Astrocyte of the spinal cord (primary cell): ENCODE data around the gene C6orf47.

Source experiments
- DNase-seq: peaks from one replicate; pipeline ENCODE4 v3.0.0; 2011; ENCODE audit warnings: low read depth, low spot score
- H3K4me3 ChIP-seq: 2 replicates; pipeline ENCODE4 v1.5.1; 2011; ENCODE audit warnings: low read depth, mild to moderate bottlenecking, low read length, moderate library complexity
- in situ Hi-C: cut with HindIII; loops from 2 replicates; pipeline ENCODE4 v1.10.0; 2017; ENCODE audit warnings: low sequenced_read_pairs
- TF ChIP-seq, protein P1 (sequence below): IDR thresholded peaks from 2 replicates; pipeline ENCODE4 v1.5.1; 2012; ENCODE audit warnings: low read depth, mild to moderate bottlenecking, low read length, inconsistent platforms

C6orf47 gene

DNA sequence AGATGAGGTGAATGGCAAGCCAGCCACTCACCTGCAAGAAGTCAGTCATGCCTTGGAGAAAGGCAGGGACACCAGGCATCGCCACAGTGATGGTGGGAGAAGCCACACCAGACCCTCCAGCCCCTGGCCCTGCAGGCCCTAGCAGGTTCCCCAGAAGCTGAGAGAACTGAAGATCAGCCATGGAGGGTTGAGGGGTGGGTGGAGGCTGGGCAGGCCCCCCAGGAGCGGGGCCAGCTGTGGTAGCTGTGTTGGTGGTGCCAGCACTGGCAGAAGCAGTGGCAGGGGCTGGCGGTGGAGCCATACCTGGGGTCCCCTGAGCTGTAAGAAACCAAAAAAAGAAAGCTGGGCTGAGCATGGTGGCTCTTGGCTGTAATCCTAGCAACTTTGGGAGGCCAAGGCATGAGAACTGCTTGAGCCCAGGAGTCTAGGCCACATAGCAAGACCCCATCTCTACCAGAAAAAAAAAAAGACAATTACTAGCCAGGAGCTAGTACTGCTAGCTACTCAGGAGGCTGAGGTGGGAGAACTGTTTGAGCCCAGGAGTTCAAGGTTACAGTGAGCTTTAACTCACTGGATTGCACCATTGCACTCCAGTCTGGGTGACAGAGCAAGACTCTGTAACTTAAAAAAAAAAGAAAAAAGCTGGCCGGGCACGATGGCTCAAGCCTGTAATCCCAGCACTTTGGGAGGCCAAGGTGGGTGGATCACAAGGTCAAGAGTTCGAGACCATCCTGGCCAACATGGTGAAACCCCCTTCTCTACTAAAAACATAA, 17.6 kb downstream of the C6orf47 start:
- no peak for DNase-seq
- TF ChIP-seq, protein P1, sequence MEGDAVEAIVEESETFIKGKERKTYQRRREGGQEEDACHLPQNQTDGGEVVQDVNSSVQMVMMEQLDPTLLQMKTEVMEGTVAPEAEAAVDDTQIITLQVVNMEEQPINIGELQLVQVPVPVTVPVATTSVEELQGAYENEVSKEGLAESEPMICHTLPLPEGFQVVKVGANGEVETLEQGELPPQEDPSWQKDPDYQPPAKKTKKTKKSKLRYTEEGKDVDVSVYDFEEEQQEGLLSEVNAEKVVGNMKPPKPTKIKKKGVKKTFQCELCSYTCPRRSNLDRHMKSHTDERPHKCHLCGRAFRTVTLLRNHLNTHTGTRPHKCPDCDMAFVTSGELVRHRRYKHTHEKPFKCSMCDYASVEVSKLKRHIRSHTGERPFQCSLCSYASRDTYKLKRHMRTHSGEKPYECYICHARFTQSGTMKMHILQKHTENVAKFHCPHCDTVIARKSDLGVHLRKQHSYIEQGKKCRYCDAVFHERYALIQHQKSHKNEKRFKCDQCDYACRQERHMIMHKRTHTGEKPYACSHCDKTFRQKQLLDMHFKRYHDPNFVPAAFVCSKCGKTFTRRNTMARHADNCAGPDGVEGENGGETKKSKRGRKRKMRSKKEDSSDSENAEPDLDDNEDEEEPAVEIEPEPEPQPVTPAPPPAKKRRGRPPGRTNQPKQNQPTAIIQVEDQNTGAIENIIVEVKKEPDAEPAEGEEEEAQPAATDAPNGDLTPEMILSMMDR = no peak
- in situ Hi-C loops = no loop called here
- no peak overlapping the region for H3K4me3 ChIP-seq

DNA sequence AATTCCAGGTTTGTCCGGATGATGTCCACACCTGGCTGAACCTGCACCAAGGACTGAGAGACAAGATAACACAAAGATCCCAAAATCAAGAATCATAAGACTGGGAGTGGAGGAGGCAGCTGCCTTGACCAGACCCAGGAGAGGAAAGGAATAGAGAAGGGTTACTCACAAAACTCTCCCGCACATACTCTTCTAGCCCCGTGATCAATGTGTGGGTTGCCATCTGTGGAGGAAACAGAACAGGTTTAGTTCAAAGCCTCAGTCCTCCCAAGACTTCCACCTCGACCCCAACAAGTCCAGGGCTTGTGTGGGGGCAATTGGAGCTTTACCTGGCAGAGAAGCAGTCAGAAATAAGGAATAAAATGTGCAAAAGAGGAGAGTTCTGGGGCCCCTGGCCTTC, 19.2 kb downstream of the C6orf47 start:
- in situ Hi-C loops = no loop called here
- DNase-seq = no peak
- TF ChIP-seq, protein P1 = no peak
- H3K4me3 ChIP-seq = no peak overlapping the region

DNA sequence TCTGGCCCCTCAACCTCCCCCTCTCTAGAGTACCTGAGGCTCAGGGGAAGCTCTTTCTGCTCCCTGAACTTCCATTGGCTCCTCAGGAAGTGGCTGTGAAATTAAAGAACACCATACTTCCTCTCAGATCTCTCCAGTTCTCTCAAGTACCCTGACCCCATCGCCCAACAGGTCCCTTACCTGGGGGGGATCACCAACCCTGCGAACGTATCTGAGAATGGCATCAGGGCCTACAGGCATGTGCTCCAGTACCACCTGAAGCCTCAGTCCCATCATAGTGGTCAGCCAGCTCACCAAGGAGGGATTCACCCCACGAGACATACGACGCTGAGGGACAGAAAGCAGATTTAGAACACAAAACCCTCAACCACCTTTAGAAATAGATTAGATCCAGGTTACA, 20.0 kb downstream of the C6orf47 start:
- H3K4me3 ChIP-seq = no peak overlapping the region
- TF ChIP-seq, protein P1 = no peak
- no peak for DNase-seq
- in situ Hi-C loops = no loop called here

DNA sequence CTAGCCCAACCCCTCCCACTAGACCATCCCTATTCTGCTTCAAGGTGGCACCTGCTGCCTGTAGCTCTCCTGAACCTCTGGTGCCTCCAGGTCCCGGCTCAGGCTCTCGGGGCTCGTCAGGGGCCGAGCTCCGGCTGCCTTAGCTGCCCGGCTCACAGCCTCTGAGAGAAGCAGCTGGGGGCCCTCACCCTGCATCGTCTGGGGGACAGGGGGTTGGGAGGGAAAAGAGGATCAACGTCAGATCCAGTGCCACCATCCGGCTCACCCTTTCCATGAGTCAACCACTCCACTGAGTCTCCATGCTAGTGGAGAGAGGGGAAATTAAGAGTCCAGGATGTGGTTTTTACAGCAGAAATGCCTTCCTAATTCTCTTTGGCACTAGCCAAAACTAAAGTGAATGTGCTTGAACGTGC, 21.1 kb downstream of the C6orf47 start:
- no peak overlapping the region for H3K4me3 ChIP-seq
- DNase-seq = peak; percentile 64
- in situ Hi-C loops = no loop called here
- TF ChIP-seq, protein P1 = no peak

DNA sequence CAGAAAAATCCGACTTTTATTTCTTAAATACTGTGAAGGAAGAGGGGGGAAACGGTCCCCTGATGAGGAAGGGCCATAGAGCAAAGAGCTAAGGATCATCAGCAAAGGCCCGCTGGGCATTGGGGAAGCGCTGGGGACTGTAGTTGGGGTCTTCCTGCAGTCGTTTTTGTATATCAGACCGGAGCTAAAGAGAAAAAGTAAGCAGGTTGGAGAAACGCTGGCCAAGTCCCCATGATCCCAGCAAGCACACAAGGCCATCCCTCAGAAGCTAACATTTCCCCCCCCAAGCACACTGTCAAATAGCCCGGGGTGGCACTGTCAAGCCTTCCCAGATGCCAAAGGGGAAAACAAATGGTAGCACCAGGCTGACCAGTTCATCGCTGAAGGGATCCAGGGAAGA, 21.5 kb downstream of the C6orf47 start:
- TF ChIP-seq, protein P1 = no peak
- no peak for DNase-seq
- H3K4me3 ChIP-seq = no peak overlapping the region
- in situ Hi-C loops = no loop called here

DNA sequence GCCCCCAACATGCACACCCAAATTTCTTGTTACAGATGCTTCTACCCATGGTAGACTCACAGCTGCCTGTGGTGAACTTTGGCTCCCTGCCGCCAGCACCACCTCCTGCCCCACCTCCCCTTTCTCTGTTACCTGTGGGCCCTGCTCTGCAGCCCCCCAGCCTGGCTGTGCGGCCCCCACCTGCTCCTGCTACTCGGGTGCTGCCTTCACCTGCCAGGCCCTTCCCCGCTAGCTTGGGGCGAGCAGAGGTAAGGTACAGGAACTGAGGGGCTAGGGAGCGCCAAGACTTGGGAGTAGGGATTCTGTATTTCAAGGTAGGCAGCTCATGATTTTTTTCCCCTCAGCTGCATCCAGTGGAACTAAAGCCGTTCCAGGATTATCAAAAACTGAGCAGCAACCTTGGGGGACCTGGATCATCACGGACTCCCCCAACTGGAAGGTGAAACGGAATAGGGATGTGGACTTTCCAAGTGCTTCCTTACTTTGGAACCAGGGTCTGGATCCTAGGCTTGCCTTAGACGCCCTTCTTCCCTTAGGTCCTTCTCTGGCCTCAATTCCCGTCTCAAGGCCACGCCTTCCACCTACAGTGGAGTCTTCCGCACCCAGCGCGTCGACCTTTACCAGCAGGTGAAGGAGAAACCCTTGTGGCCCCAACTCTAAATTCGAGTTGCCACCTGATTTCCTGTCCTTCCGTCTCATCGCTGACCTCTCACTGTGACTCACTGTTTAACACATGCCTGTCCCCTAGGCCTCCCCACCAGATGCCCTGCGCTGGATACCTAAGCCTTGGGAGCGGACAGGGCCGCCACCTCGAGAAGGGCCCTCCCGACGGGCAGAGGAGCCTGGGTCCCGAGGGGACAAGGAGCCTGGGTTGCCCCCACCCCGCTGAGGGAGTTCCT, 23.6 kb downstream of the C6orf47 start:
- TF ChIP-seq, protein P1 = no peak
- in situ Hi-C loops = no loop called here
- H3K4me3 ChIP-seq = no peak overlapping the region
- no peak for DNase-seq
